Fibroblast of the aortic adventitia (primary cell): ENCODE data around the gene HRAS. TPM values are rescaled to one million over a fixed set of nuclear protein-coding genes. Genes with fewer than 3 reads are reported as not detected.

Experiments
- DNase-seq: peaks from one replicate; pipeline ENCODE4 v3.0.0-alpha.2; 2010; ENCODE audit warnings: low read depth
- H3K4me3 ChIP-seq: 2 replicates; pipeline ENCODE4 v1.5.1; 2011; ENCODE audit warnings: low read depth, mild to moderate bottlenecking, control low read depth, low read length, moderate library complexity
- CTCF ChIP-seq: IDR thresholded peaks from 2 replicates; pipeline ENCODE4 v1.5.1; 2011; ENCODE audit warnings: mild to moderate bottlenecking, low read length, control low read depth, inconsistent platforms; ENCODE audit not compliant: insufficient read depth
- total RNA-seq: library from RNA; depleted of rRNA; stranded (reverse); fragments of >200 nt; gene quantifications from 2 replicates; pipeline ENCODE4 v1.2.3, GENCODE V29; 2012; ENCODE audit warnings: low replicate concordance

The HRAS gene
- total RNA-seq, 1 donor = 34.6 TPM

DNA sequence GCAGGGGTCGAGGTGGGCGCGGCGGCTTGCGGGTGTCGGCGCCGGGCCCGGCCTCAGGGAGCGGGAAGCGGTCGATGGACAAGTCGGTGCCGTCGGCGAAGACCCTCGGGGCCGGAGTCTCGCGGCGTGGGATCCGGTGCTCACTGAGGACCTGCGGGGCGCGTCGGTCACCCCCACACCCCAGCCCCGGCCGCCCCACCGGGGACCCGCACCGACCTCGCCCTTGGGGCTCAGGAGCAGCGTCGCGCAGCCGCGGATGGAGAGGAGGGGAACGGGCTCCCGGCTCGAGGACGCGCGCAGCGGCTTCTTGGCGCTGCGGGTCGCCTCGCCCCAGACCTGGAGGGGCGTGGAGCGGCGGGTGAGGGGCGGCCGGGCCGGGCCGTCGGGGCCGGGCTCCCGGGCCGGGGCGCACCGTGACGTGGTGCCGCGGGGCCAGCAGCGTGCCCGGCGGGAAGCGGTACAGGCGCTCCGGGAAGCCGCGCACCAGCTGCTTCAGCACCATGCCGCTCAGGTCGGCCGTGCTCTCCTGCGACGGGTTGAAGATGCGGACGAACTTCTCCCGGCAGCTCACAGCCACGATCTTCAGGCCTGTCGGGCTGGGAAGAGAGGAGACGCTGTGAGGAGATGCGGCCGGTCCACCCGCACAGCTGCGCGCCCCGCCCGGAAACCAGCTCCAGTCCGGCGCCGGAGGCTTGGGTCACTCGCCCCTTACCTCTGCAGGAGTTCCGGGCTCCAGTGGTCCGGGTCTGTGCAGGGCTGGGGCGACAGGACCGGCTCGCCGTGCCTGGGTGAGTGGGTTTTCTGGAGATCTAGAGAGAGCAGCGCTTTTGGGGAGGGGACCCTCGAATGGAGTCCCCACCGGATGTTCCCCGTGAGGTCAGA is 20.6 kb upstream of the HRAS start:
- no peak overlapping the region for H3K4me3 ChIP-seq
- no peak for DNase-seq
- no peak for TF ChIP-seq CTCF

GRCh38 chr11:555227-555779 is 19.9 kb upstream of the HRAS start:
- H3K4me3 ChIP-seq = no peak overlapping the region
- DNase-seq = no peak
- TF ChIP-seq CTCF = no peak

GRCh38 chr11:554428-555226 is 19.3 kb upstream of the HRAS start:
- H3K4me3 ChIP-seq = peak overlapping the region; percentile 5
- DNase-seq = no peak
- peak; percentile 67 for TF ChIP-seq CTCF

DNA sequence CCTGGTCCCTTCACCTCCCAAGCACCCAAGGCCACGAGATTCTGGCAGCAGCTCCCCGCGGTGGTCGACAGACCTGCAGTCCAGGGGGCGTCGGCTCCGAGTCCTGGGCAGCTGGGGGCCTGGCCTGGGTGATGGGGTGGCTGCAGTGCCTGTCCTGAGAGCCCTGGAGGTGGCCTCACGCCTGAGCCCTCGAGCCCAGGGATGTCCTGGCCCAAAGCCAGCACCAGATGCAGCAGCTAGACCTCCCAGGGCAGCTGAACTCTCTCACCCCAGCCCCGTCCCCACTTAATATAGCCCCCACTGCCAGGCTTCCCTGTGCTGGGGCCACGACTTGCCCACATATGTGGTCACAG is 18.6 kb upstream of the HRAS start:
- H3K4me3 ChIP-seq = no peak overlapping the region
- no peak for DNase-seq
- TF ChIP-seq CTCF = no peak

DNA sequence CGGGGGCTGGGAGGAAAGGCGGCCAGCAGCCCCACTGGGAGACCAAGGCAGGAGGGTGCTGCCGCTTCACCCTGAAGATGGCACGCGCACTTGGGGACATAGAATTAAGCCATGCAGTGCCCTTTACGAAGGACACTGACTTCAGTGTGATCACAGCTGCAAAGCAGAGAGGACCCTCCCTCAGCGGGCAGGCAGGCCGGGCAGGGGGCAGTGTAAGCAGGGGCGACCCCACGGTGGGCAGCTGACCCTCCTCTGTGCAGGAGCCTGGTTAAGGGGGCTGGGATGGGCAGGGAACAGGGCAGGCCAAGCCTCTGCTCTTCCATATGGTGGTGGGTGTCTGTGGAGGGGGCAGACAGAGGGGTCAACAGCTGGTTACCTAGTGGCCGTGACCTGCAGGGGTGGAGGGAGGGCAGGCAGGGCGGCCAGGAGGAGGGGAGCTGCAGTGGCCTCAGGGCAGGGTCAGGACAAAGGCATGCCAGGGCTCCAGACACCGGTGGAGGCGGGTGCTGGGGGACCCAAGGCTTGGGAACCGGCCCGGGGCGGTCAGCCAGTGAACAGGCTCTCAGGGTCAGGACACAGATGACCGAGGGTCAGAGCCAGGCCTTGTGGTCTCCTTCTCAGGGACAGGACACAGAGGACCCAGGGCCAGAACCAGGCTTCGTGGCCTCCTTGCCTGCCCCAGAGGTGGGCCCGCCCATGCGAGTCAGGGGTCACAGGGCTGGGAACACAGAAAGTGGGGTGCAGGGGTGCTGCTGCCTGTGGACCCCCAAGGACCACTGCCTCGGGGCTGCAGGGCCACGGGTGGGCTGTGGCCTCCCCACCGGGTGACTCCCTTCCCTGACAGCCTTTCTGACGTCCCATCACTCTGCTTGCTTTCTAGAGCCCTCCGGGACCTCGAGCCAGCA is 18.0 kb upstream of the HRAS start:
- H3K4me3 ChIP-seq = no peak overlapping the region
- no peak for TF ChIP-seq CTCF
- DNase-seq = no peak

- TF ChIP-seq CTCF = no peak
- no peak for DNase-seq
- H3K4me3 ChIP-seq = no peak overlapping the region
Measured at GRCh38 chr11:551596-551995, 16.2 kb upstream of the HRAS start.
